ELR (cell line): ENCODE measurements around the gene IRF4.
"Not testable (repeated sequence)": the region's sequence is repeated elsewhere in the genome, so short reads cannot be mapped to it uniquely, and the experiment has no call there.

Experiments
- DNase-seq: peaks from one replicate; pipeline ENCODE4 v3.0.0-alpha.2; 2015; ENCODE audit warnings: low read depth

IRF4 gene

GRCh38 chr6:366389-367297 is 24.9 kb upstream of the IRF4 start:
- no peak for DNase-seq

- no peak for DNase-seq
Measured at GRCh38 chr6:367298-367794, 24.2 kb upstream of the IRF4 start.

GRCh38 chr6:367891-368630 is 23.5 kb upstream of the IRF4 start:
- DNase-seq, result no peak

- DNase-seq, result no peak
Measured at GRCh38 chr6:369559-370431, 21.8 kb upstream of the IRF4 start.

- DNase-seq, result no peak
Measured at GRCh38 chr6:370555-370954, 21.0 kb upstream of the IRF4 start.

GRCh38 chr6:371851-372250 is 19.7 kb upstream of the IRF4 start:
- DNase-seq, result not testable (repeated sequence)

- no peak for DNase-seq
Measured at GRCh38 chr6:372336-372911, 19.1 kb upstream of the IRF4 start.

GRCh38 chr6:373031-373430 is 18.5 kb upstream of the IRF4 start:
- no peak for DNase-seq

GRCh38 chr6:373773-374724 is 17.5 kb upstream of the IRF4 start:
- DNase-seq, result peak; percentile 4

GRCh38 chr6:374956-375355 is 16.6 kb upstream of the IRF4 start:
- no peak for DNase-seq

- no peak for DNase-seq
Measured at GRCh38 chr6:376827-377640, 14.5 kb upstream of the IRF4 start.

- DNase-seq, result not testable (repeated sequence)
Measured at GRCh38 chr6:377641-378020, 13.9 kb upstream of the IRF4 start.

GRCh38 chr6:378090-378957 is 13.2 kb upstream of the IRF4 start:
- DNase-seq, result no peak

- no peak for DNase-seq
Measured at GRCh38 chr6:378958-379409, 12.6 kb upstream of the IRF4 start.

- no peak for DNase-seq
Measured at GRCh38 chr6:379410-380181, 12.0 kb upstream of the IRF4 start.

GRCh38 chr6:380234-381218 is 11.0 kb upstream of the IRF4 start:
- DNase-seq, result no peak
